Measurements from ENCODE around the gene BMP6.

DNA sequence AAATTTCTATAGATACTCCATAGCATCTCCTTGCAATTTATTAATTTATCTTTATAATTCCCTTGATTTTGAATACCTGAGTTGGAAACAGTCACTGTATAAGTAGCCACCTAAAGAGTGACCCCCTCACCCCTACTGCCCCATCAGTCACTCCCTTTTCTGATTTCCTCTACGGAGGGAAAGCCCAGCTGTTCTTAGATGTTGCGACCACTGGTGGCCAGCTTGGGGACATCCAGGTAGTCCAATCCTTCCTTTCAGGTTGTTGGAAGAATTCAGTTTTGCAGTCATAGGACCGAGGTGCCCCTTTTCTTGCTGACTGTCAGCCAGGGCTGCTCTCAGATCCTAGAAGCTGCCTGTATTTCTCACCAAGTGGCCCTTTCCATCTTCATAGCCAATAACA is 87.8 kb downstream of the BMP6 start:
- no peak for TF ChIP-seq GATA2 (IDR thresholded peaks at IDR 0.05; ENCODE audit: low read depth, low read length)
- no peak for TF ChIP-seq GATA3 (IDR thresholded peaks at IDR 0.05; ENCODE audit: low read depth, low read length)

All from SH-SY5Y (cell line).